Thyroid gland (tissue), 4 donors: ENCODE measurements around the gene GARIN5A.

Experiments
- POLR2A ChIP-seq, 2 donors: fragments of 450-650 bp; IDR thresholded peaks; one replicate each; pipeline ENCODE4 v1.6.1; 2017; ENCODE audit warnings: antibody characterized with exemption in 2 of 2, mild to moderate bottlenecking in 2 of 2, moderate library complexity in 1 of 2
- TF ChIP-seq, protein P1 (sequence below), 6 experiments: fragments of 200-600 bp in 3 of 6; fragments of 450-650 bp in 3 of 6; sonication (generic) in 3 of 6; IDR thresholded peaks; one replicate each; pipeline ENCODE4 v1.5.1; 2016 to 2019; ENCODE audit warnings: antibody characterized with exemption in 6 of 6, mild to moderate bottlenecking in 2 of 6, inconsistent platforms in 1 of 6, moderate library complexity in 1 of 6

DNA sequence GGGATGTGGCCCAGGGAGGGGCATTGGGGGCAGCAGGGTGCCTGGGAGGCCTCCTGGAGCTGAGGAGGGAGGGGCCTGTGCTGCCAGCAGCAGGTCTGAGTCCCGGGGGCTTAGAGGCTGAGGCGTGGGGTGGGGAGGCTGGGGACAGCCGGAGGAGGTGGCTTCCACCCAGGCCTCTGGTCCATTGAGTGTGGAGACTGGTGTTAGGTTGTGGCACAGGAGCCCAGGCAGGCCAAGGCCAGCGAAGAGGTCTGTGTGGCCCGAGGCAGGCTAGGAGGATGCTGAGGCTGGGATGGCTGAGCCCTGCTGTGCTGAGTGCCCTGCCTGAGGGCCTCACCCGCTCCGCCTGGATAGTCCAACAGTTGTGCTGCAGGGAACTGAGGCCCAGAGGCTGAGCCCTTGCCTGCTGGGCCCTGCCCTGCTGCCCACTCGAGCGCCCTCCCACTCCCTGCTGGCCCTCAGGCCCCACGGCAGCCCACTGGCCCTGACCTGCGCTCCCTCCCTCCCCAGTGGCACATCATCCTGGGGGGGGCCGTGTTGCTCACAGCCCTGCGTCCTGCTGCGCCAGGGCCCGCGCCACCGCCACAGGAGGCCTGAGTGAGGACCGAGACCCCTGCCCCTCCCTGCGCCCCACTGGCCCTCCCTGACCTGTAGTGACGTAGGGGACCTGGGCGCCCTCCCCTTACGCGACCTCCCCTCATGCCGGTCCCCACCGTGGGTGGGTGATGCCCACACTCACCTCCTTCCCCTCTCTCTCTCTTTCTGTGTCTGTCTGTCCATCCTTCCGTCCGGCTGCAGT lies 4.9 kb upstream of the GARIN5A start:
- TF ChIP-seq, protein P1, sequence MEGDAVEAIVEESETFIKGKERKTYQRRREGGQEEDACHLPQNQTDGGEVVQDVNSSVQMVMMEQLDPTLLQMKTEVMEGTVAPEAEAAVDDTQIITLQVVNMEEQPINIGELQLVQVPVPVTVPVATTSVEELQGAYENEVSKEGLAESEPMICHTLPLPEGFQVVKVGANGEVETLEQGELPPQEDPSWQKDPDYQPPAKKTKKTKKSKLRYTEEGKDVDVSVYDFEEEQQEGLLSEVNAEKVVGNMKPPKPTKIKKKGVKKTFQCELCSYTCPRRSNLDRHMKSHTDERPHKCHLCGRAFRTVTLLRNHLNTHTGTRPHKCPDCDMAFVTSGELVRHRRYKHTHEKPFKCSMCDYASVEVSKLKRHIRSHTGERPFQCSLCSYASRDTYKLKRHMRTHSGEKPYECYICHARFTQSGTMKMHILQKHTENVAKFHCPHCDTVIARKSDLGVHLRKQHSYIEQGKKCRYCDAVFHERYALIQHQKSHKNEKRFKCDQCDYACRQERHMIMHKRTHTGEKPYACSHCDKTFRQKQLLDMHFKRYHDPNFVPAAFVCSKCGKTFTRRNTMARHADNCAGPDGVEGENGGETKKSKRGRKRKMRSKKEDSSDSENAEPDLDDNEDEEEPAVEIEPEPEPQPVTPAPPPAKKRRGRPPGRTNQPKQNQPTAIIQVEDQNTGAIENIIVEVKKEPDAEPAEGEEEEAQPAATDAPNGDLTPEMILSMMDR (IDR thresholded peaks at IDR 0.05) = no peak
- no peak for TF ChIP-seq POLR2A (IDR thresholded peaks at IDR 0.05)
